Esophagus squamous epithelium (tissue), 4 donors: Measurements from ENCODE around the gene MICOS13.

Experiments used
- CTCF ChIP-seq, 6 experiments: fragments of 450-650 bp in 4 of 6; fragments of 200-600 bp in 2 of 6; sonication (generic) in 2 of 6; IDR thresholded peaks; one replicate each; pipeline ENCODE4 v1.5.1; 2016 to 2019; ENCODE audit warnings: antibody characterized with exemption in 6 of 6, mild to moderate bottlenecking in 4 of 6, moderate library complexity in 4 of 6
- POLR2A ChIP-seq, 4 donors: fragments of 450-650 bp; IDR thresholded peaks; one replicate each; pipeline ENCODE4 v1.6.1; 2017; ENCODE audit warnings: antibody characterized with exemption in 4 of 4, mild to moderate bottlenecking in 4 of 4, moderate library complexity in 3 of 4

- no peak for TF ChIP-seq POLR2A (IDR thresholded peaks at IDR 0.05)
- TF ChIP-seq CTCF (IDR thresholded peaks at IDR 0.05) = no peak
Measured at GRCh38 chr19:5718037-5718578, 37.8 kb upstream of the MICOS13 start.
